Adrenal gland (tissue), 12 donors: ENCODE measurements around the gene ANTKMT. TPM values are rescaled to one million over a fixed set of nuclear protein-coding genes. Genes with fewer than 3 reads are reported as not detected.

Source experiments
- DNase-seq, 7 donors: peaks; one replicate each; pipeline ENCODE4 v3.0.0-alpha.2; 2019 to 2020
- H3K27ac ChIP-seq, 5 donors: fragments of 200-600 bp; sonication (generic) in 4 of 5; 1 replicate in 3 of 5; 2 replicates in 2 of 5; pipeline versions ENCODE4 v1.5.1 to v1.8.0; 2016 to 2020; ENCODE audit warnings: mild to moderate bottlenecking in 1 of 5
- H3K27me3 ChIP-seq: fragments of 200-600 bp; 2 replicates; pipeline ENCODE4 v1.8.0; 2021
- H3K36me3 ChIP-seq, 2 donors: fragments of 200-600 bp; replicated peaks in 1 of 2; 1 replicate in 1 of 2; 2 replicates in 1 of 2; pipeline versions ENCODE4 v1.5.1 to v1.8.0; 2018 to 2022
- H3K4me1 ChIP-seq, 2 donors: fragments of 200-600 bp; replicated peaks in 1 of 2; 1 replicate in 1 of 2; 2 replicates in 1 of 2; pipeline versions ENCODE4 v1.5.1 to v1.8.0; 2018 to 2021
- H3K4me3 ChIP-seq, 4 donors: fragments of 200-600 bp; sonication (generic) in 3 of 4; one replicate each; pipeline ENCODE4 v1.5.1; 2016 to 2018
- H3K9me3 ChIP-seq, 3 donors: fragments of 200-600 bp; sonication (generic) in 1 of 3; replicated peaks in 1 of 3; 1 replicate in 2 of 3; 2 replicates in 1 of 3; pipeline versions ENCODE4 v1.5.1 to v1.8.0; 2016 to 2021
- CTCF ChIP-seq, 6 experiments: fragments of 450-650 bp in 4 of 6; fragments of 200-600 bp in 2 of 6; sonication (generic) in 1 of 6; IDR thresholded peaks; 1 replicate in 5 of 6; 2 replicates in 1 of 6; pipeline versions ENCODE4 v1.5.1 to v1.8.0; 2016 to 2021; ENCODE audit warnings: antibody characterized with exemption in 6 of 6, mild to moderate bottlenecking in 2 of 6, moderate library complexity in 1 of 6
- POLR2A ChIP-seq, 2 donors: fragments of 450-650 bp; IDR thresholded peaks; one replicate each; pipeline ENCODE4 v1.6.1; 2017; ENCODE audit warnings: antibody characterized with exemption in 2 of 2, mild to moderate bottlenecking in 2 of 2, moderate library complexity in 1 of 2
- WGBS, 4 donors: extraction: QIAGEN DNeasy Blood & Tissue Kit in 2 of 4; methylation state at CpG; one replicate each; pipeline versions ENCODE4 v1.1.5 to v1.1.7; 2013 to 2017; 5-methylcytosine and 5-hydroxymethylcytosine counted together
- intact Hi-C, 2 donors: fragments of 100-400 bp; cut with DNase I; formaldehyde crosslinking; loops; one replicate each; pipeline versions ENCODE4 v1.14.1 to v1.15.0; 2022 to 2023
- polyA plus RNA-seq, 3 donors: library from polyadenylated mRNA; stranded (reverse); fragments of 200-250 nt in 2 of 3; fragments of 350-450 nt in 1 of 3; fragmentation: Illumina TruSeq in 1 of 3; extraction: RNeasy Lipid Tissue Mini Kit (QIAGEN cat#74804) in 1 of 3; gene quantifications; one replicate each; pipeline ENCODE4 v1.2.3, GENCODE V29; 2013 to 2014
- total RNA-seq, 9 donors: library from RNA; depleted of rRNA in 4 of 9; stranded (reverse); fragments of >200 nt in 4 of 9; fragments of 120-200 nt in 1 of 9; fragmentation: NEBNext Ultra II Directional in 1 of 9; extraction: Animal tissue kit (Norgen Biotek cat#: 25700) in 1 of 9; gene quantifications; one replicate each; pipeline versions ENCODE4 v1.1.0 to v1.2.4, GENCODE V29; 2013 to 2023
- donor health status: healthy with polysubstance abuse.
- donor health status: Bipolar disorder and iron deficiency.
- donor health status: DM: yes; HTN: yes; CAD: no.
- donor health status: DM: no; HTN: no; CAD: no.
- donor health status: DM: no; HTN: no; CAD: no.
- donor health status: DM: yes; HTN: yes; CAD: no.

Gene ANTKMT
- total and polyA plus RNA-seq, 12 donors, result 0.48 to 127 (median 64.1) TPM

GRCh38 chr16:734208-734980 lies 13.4 kb downstream of the ANTKMT start:
- Histone ChIP-seq H3K9me3 (no peaks in the 10 kb centered on the region), H3K36me3 (peaks cover 0 to 56% of the 10 kb centered on the region in 2 donors), H3K27me3 (no peaks in the 10 kb centered on the region), H3K27ac (no peak overlapping the region), H3K4me1 (no peaks in the 10 kb centered on the region), H3K4me3 (no peak overlapping the region)
- no peak for TF ChIP-seq POLR2A (IDR thresholded peaks at IDR 0.05)
- no peak for TF ChIP-seq CTCF (IDR thresholded peaks at IDR 0.05)
- intact Hi-C loops, result no loop called here
- DNase-seq, result no peak
- 91 to 94% (median 92%) methylated on average over 23 to 49 of the region's 49 CpGs for WGBS, 4 donors

- no peak for DNase-seq
- 94 to 98% (median 95%) methylated on average over 14 to 25 of the region's 25 CpGs for WGBS, 4 donors
- H3K4me3 ChIP-seq, result no peak overlapping the region
- intact Hi-C loops, result no loop called here
- H3K4me1 ChIP-seq, result peaks cover 6% of the 10 kb centered on the region in 2 donors
- TF ChIP-seq POLR2A (IDR thresholded peaks at IDR 0.05) (no peak), CTCF (IDR thresholded peaks at IDR 0.05) (no peak)
- H3K9me3 ChIP-seq, result no peaks in the 10 kb centered on the region
- peaks cover 0 to 56% of the 10 kb centered on the region in 2 donors for H3K36me3 ChIP-seq
- no peak overlapping the region for H3K27ac ChIP-seq
- H3K27me3 ChIP-seq, result no peaks in the 10 kb centered on the region
Measured at GRCh38 chr16:734981-735881, 14.3 kb downstream of the ANTKMT start.

GRCh38 chr16:735982-736453 lies 15.1 kb downstream of the ANTKMT start:
- intact Hi-C loops, result no loop called here
- WGBS, 4 donors, result 86 to 97% (median 90%) methylated on average over 11 to 13 of the region's 13 CpGs
- no peaks in the 10 kb centered on the region for H3K27me3 ChIP-seq
- no peak for TF ChIP-seq POLR2A (IDR thresholded peaks at IDR 0.05)
- TF ChIP-seq CTCF (IDR thresholded peaks at IDR 0.05), result no peak
- DNase-seq, result no peak
- peaks cover 8 to 9% of the 10 kb centered on the region in 2 donors for H3K4me1 ChIP-seq
- H3K36me3 ChIP-seq, result peaks cover 0 to 56% of the 10 kb centered on the region in 2 donors
- no peak overlapping the region for H3K27ac ChIP-seq
- H3K9me3 ChIP-seq, result no peaks in the 10 kb centered on the region
- H3K4me3 ChIP-seq, result no peak overlapping the region

GRCh38 chr16:736936-737481 lies 16.1 kb downstream of the ANTKMT start:
- peaks cover 12% of the 10 kb centered on the region in 2 donors for H3K4me1 ChIP-seq
- H3K36me3 ChIP-seq, result peaks cover 0 to 50% of the 10 kb centered on the region in 2 donors
- TF ChIP-seq CTCF (IDR thresholded peaks at IDR 0.05), result no peak
- TF ChIP-seq POLR2A (IDR thresholded peaks at IDR 0.05), result no peak
- no peaks in the 10 kb centered on the region for H3K9me3 ChIP-seq
- no peak overlapping the region for H3K4me3 ChIP-seq
- no peak for DNase-seq
- 94 to 96% (median 94%) methylated on average over 20 to 29 of the region's 29 CpGs for WGBS, 4 donors
- intact Hi-C loops, result no loop called here
- H3K27me3 ChIP-seq, result no peaks in the 10 kb centered on the region
- no peak overlapping the region for H3K27ac ChIP-seq
